Erythroblast (primary cell): Measurements from ENCODE around the gene BTBD1.

Experiments
- DNase-seq, 2 experiments: peaks; one replicate each; lab custom pipeline; 2025; lab: John Stamatoyannopoulos, UW
- GATA1 ChIP-seq: IDR thresholded peaks from 2 replicates; pipeline ENCODE4 v1.6.1; 2011; ENCODE audit warnings: low read depth, mild to moderate bottlenecking, control low read depth, low read length, moderate library complexity
- POLR2A ChIP-seq: IDR thresholded peaks from 2 replicates; pipeline ENCODE4 v1.6.1; 2011; ENCODE audit warnings: mild to moderate bottlenecking, low read length

BTBD1 gene

GRCh38 chr15:83066734-83067637 is at the start of gene BTBD1:
TSS of gene BTBD1 (minus strand) at chr15:83067252. CDS start at chr15:83067151, 101 bp downstream.
- no peak for TF ChIP-seq GATA1
- peak; percentile 98 for TF ChIP-seq POLR2A
- peak; percentile 94 to 96 for DNase-seq

- DNase-seq = no peak
- TF ChIP-seq POLR2A = no peak
- no peak for TF ChIP-seq GATA1
Measured at GRCh38 chr15:83115831-83116565, 48.9 kb upstream of the BTBD1 start.

GRCh38 chr15:83115410-83115809 is 48.4 kb upstream of the BTBD1 start:
- DNase-seq = no peak
- TF ChIP-seq POLR2A (no peak), GATA1 (no peak)

- DNase-seq = no peak
- TF ChIP-seq POLR2A (no peak), GATA1 (no peak)
Measured at GRCh38 chr15:83114856-83115255, 47.8 kb upstream of the BTBD1 start.

- TF ChIP-seq POLR2A (no peak), GATA1 (no peak)
- no peak for DNase-seq
Measured at GRCh38 chr15:83113881-83114674, 47.0 kb upstream of the BTBD1 start.

- TF ChIP-seq GATA1 = no peak
- no peak for TF ChIP-seq POLR2A
- no peak for DNase-seq
Measured at GRCh38 chr15:83112956-83113299, 45.9 kb upstream of the BTBD1 start.

GRCh38 chr15:83112233-83112955 is 45.3 kb upstream of the BTBD1 start:
- no peak for DNase-seq
- no peak for TF ChIP-seq GATA1
- no peak for TF ChIP-seq POLR2A

- TF ChIP-seq POLR2A (no peak), GATA1 (no peak)
- DNase-seq = no peak
Measured at GRCh38 chr15:83111149-83111548, 44.1 kb upstream of the BTBD1 start.

- TF ChIP-seq POLR2A (no peak), GATA1 (no peak)
- no peak for DNase-seq
Measured at GRCh38 chr15:83110381-83110780, 43.3 kb upstream of the BTBD1 start.

GRCh38 chr15:83109532-83109931 is 42.5 kb upstream of the BTBD1 start:
- DNase-seq = no peak

GRCh38 chr15:83108266-83109219 is 41.5 kb upstream of the BTBD1 start:
- peak; percentile 40 to 41 for DNase-seq
- peak; percentile 45 for TF ChIP-seq POLR2A
- no peak for TF ChIP-seq GATA1

More at GRCh38 chr15:83109532-83109931, 42.5 kb upstream of the BTBD1 start:
- no peak for TF ChIP-seq POLR2A
- TF ChIP-seq GATA1 = no peak

- no peak for TF ChIP-seq POLR2A
- TF ChIP-seq GATA1 = no peak
- DNase-seq = no peak
Measured at GRCh38 chr15:83107841-83108181, 40.8 kb upstream of the BTBD1 start.

- no peak for TF ChIP-seq GATA1
- DNase-seq = peak; percentile 53 to 54
Measured at GRCh38 chr15:83106994-83107840, 40.2 kb upstream of the BTBD1 start, which contains the start of gene TM6SF1. TSS of gene TM6SF1 (plus strand) at chr15:83107645. CDS start at chr15:83107681, 36 bp downstream.
